ENCODE measurements around the gene GSTT2B.

DNA sequence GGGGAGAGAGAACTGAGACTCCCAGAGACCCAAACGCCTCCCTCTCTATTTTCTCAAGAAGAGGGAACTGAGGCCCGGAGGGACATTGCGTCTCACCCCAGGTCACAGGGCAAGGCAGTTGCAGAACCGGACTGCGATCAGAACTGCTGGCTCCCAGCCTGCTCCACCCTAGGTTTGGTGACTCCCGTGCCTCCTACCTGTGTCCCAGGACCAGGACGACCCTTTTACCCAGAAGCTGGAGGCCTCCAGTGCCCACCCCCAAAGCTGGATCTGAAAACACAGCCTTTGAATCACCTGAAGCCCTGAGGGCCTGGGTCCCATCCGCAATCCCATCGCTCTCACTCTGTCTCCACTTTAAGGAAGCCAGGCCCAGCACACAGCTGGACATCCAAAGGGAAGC, 42.9 kb upstream of the GSTT2B start:
- TF ChIP-seq, protein P1, sequence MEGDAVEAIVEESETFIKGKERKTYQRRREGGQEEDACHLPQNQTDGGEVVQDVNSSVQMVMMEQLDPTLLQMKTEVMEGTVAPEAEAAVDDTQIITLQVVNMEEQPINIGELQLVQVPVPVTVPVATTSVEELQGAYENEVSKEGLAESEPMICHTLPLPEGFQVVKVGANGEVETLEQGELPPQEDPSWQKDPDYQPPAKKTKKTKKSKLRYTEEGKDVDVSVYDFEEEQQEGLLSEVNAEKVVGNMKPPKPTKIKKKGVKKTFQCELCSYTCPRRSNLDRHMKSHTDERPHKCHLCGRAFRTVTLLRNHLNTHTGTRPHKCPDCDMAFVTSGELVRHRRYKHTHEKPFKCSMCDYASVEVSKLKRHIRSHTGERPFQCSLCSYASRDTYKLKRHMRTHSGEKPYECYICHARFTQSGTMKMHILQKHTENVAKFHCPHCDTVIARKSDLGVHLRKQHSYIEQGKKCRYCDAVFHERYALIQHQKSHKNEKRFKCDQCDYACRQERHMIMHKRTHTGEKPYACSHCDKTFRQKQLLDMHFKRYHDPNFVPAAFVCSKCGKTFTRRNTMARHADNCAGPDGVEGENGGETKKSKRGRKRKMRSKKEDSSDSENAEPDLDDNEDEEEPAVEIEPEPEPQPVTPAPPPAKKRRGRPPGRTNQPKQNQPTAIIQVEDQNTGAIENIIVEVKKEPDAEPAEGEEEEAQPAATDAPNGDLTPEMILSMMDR (IDR thresholded peaks at IDR 0.05): no peak
- TF ChIP-seq, protein P2, sequence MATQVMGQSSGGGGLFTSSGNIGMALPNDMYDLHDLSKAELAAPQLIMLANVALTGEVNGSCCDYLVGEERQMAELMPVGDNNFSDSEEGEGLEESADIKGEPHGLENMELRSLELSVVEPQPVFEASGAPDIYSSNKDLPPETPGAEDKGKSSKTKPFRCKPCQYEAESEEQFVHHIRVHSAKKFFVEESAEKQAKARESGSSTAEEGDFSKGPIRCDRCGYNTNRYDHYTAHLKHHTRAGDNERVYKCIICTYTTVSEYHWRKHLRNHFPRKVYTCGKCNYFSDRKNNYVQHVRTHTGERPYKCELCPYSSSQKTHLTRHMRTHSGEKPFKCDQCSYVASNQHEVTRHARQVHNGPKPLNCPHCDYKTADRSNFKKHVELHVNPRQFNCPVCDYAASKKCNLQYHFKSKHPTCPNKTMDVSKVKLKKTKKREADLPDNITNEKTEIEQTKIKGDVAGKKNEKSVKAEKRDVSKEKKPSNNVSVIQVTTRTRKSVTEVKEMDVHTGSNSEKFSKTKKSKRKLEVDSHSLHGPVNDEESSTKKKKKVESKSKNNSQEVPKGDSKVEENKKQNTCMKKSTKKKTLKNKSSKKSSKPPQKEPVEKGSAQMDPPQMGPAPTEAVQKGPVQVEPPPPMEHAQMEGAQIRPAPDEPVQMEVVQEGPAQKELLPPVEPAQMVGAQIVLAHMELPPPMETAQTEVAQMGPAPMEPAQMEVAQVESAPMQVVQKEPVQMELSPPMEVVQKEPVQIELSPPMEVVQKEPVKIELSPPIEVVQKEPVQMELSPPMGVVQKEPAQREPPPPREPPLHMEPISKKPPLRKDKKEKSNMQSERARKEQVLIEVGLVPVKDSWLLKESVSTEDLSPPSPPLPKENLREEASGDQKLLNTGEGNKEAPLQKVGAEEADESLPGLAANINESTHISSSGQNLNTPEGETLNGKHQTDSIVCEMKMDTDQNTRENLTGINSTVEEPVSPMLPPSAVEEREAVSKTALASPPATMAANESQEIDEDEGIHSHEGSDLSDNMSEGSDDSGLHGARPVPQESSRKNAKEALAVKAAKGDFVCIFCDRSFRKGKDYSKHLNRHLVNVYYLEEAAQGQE (IDR thresholded peaks at IDR 0.05; ENCODE audit: insufficient read depth in 1 of 2, low read depth in 2 of 2, low read length in 1 of 2): no peak
- TF ChIP-seq POLR2AphosphoS5 (IDR thresholded peaks at IDR 0.05; ENCODE audit: low read depth, low read length): no peak
- no peak for TF ChIP-seq TCF7L2 (IDR thresholded peaks at IDR 0.05; ENCODE audit: low read depth, low read length)
- TF ChIP-seq SIN3A (IDR thresholded peaks at IDR 0.05; ENCODE audit: borderline replicate concordance, insufficient read depth, low read depth, low read length): no peak

All from Panc1 (cell line).